CD4-positive, alpha-beta T cell treated with Interleukin-17A for 1 hour (primary cell): ENCODE measurements around the gene PDE7B.

Source experiments
- DNase-seq: peaks from one replicate; pipeline ENCODE4 v3.0.0-alpha.2; 2020

Gene PDE7B

DNA sequence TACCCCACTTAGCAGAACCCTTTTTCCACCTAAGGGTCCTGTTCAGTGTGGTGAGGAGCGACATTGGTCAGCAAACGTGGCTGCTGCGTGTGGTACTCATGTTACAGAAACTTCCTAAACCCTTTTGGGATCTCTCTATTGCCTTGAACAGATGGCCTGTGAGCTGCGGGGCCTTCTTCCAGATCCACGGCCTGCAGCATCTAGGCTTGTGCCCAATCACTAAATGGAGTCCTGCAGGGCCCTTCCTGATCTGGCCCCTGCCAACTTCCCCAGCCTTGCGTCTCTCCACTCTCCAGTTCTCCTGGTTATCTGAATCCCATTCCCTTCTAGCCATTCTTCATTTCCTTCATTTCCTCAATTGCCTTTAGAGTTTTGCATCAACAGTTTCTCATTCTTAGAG lies 85.6 kb downstream of the PDE7B start:
- no peak for DNase-seq

DNA sequence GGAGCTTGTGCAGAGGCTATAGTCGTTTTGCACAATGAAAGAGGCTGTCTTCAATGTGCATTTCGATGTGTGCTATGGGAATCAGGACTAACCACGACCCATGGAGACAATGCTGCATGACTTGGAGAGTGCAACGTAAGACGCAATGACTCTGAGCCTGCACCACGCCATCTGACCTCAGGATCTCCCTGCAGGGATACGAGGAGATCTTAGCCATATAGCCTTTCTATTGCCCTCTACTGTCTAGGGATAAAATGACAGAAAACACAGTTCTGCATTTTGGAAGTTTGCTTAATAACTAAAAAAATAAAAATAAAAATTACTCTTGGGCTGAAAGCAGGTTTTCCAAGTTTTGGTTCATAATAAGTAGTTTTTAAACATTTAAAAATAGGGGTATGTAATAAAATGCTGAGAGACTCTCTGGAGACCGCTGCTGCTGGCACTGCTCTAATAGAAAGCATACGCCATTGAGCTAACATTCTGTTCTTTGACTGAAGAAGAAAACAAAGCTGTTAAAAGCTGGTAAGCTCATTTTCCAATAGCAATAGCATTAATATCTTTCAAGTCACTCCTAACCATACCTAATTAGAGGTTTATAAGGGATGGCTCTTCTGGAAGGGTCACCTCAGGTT lies 87.2 kb downstream of the PDE7B start:
- no peak for DNase-seq

DNA sequence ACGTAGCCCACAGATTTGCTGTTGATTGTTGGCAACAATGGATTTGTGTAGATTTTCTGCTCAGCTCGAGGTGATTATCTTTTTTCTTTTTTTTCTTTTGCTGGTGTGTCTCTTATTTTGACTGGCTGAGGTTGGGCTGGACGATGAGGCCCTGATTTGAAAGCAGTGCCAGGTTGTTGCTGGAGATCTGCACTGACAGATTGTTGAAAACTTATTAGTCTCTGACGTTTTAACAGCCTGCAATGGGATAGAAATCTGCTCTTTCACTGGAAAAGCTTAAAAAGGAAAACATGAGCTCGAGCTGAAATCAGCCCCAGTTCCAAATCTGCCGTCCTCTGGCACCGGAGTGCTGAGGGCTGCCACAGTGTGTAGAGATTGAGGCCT lies 87.7 kb downstream of the PDE7B start:
- no peak for DNase-seq

DNA sequence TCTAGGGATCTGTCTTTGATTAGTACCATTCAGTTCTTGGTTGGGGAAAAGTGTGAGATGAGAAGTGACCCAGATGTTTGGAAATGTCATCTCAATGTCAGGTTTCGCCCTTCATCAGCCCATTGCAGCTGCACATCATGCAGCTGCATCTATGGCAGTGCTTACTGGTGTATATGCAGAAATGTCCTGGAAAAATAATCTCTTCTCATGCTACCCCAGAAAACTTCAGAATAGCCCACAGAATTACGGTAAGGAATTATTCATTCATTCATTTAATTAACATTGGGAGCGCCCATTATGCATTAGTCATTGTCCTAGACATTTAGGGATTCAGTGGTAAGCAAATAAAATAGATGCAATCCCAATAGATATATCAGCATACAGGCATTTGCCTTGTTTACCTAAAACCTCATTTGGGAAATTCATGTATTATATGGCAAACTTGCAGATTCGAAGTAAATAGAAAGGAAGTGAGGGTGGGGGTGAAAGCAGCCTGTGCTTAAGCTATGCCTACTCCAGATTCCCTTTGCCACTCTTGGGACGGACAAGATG lies 89.2 kb downstream of the PDE7B start:
- DNase-seq: no peak

DNA sequence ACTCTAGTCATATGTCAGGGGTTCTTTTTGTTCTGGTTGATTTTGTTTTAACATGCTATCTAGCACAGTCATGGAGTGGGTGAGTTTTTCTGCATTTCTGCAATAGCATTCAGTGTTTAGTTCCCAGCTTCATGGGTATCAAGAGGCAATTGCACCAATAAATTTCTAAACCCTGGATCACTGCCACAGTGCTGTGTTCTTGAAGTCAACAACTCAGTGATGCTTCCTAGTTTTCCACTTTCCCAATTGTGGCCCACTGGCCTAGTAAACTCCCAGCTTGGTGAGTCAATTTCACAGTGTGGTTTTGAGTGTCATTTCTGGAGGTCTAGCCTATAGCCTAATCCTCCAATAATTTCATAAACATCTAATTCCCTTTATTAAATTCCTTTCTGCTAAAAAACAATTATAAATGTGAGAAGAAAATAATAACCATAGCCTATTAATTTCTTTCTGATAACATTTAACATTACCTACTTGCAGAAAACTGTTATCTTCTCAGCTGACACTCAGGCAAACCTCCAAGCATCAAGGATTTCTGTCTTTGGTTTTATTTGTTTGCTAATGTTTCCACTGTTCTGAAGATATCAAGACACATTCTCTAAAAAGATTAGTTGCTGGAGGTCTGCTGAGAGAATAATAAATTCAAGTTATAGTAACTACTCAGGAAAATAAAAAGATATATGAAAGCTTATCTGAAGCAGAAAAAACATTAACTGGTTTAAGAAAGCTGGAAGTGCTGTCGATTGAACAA lies 89.9 kb downstream of the PDE7B start:
- DNase-seq: no peak

DNA sequence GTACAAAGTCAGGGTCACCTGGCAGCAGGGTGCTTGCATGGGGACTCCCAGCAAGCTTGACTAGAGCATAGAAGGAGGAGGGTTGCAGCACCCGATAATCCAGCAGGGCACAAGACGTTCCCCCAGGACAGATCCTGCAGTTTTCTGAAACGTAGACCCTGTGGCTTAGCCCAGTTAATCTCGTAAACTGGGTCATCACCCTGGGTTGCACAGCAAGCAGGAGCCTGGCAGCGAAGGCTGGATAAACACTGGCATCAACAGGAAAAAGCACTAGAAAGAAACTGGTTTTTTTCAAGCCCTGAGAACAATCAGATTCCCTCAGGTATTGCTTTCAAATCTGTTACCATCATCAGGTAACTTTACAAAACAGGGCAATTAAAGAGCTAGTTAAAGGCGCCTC lies 92.6 kb downstream of the PDE7B start:
- DNase-seq: no peak

GRCh38 chr6:135946674-135947073 lies 95.2 kb downstream of the PDE7B start:
- DNase-seq: no peak

- no peak for DNase-seq
Measured at GRCh38 chr6:135950669-135951068, 99.2 kb downstream of the PDE7B start.

DNA sequence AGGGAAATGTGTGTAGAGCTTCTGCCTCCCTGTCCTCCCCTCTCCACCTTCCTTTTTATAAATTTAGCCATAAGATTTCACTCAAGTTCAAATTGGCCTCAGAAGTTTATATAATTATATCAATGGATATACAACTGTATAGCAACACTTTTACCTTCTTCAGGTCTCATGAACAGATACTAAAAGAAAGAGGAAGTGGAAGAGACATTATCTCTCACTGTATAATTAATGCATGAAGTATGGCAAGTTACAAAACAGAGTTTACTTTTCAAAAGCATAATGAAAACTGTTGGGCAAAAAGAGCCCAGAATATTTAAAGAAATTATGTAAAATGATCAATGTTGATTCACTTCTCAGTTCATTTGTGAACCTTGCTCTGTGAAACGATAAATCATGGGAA lies 99.7 kb downstream of the PDE7B start:
- no peak for DNase-seq

- no peak for DNase-seq
Measured at GRCh38 chr6:135953818-135954217, 102.3 kb downstream of the PDE7B start.

DNA sequence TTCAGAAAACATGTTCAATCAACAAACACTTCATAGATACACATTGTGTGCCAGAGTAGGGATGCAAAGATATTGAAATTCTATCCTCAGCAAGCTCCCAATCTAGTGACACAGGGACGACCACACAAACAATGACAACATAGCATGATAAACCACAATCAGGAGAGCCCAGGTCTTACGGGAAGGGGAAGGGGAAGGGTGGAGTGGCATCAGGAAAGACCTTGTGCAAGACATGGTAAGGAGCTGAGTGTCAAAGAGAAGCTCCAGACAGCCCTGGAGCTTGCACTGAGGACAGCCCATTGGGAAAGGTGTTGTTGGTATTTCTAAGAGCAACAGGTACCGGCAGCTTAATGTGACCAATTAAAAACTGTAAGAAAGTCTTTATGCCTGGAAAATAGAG lies 103.6 kb downstream of the PDE7B start:
- DNase-seq: no peak

DNA sequence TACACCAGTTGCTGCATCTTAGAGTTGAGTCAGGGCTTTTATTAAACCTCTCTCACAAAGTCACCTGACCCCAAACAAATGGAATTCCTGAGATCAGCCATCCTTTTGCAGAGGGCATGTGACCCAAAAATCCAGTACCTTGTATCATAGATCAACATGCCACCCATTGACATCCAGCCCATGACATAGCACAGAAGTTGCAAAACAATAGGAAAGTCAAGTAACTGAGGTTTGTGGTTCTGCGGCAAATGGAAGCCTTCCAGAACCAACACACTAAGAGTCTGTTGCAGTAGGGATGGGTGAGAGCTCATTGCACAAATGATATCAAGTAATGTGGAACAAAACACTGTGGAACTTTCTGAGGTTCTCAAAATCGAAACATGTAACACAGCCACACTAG lies 111.2 kb downstream of the PDE7B start:
- no peak for DNase-seq

DNA sequence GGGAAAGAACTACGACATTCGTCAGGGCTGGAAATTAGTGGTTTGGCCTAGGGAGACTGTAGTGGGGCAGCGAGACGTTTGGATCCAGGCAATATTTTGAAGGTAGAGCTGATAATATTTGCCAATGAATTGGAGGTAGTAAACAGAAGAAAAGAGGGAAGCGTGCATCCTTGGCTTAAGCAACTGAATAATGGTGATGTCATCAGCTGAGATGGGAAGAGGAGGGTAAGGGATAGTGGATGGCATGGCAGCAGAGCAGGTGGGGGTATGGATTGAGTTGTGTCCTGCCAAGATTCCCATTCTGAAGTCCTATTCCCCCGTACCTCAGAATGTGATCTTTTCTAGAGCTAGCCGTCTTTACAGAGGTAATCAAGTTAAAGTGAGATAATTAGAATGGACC lies 119.2 kb downstream of the PDE7B start:
- DNase-seq: no peak

DNA sequence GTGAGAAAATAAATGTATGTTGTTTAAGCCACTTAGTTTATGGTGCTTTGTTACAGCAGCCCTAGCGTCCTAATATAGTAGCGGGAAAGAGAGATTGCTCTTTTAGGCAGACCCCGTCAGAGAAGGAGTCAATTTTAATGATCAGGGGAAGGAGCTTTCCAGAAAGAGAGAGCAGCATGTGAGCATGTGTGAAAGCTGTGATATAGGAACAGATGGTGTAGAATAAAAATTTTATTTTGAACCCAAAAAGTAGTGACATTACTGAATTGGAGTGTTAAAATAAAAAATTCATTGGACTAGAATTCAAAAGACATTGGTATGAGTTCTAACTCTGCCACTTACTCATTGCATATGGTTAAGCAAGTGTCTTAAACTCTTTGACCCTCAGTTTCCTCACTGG lies 119.8 kb downstream of the PDE7B start:
- DNase-seq: no peak

DNA sequence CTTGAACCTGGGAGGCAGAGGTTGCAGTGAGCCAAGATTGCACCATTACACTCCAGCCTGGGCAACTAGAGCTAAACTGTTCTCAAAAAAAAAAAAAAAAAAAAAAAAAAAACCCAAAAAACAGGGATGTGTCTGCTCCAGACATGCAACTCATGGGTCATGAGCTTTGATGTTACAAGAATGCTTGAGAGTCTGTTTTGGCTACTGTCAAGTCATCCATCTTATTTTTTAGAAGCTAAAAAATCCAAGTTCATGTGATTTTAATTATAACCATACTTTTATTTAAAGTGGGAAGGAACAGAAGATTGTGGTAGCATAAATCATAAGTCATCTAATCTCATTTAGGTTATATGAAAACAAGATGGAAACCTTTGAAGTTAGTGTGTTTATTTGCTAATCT lies 120.6 kb downstream of the PDE7B start:
- no peak for DNase-seq

GRCh38 chr6:135972586-135972985 lies 121.1 kb downstream of the PDE7B start:
- no peak for DNase-seq

DNA sequence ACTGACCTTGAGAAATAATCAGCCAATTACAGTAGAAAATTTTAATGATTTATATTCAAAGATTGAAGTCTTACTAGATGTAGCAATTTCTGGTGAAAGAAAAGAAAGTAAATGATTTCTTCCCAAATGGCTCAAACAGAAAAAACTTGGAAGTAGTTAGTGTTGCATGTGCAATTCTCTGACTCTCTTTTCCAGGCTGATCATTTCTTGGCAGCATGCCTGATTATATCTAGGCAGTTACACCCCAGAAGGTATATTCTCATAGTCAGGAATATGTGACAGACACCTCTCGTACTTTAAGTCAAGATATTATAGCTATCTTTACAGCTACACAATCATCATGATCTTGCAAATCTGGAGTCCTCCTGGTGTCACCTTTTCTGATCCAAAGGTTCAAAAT lies 122.9 kb downstream of the PDE7B start:
- DNase-seq: no peak

DNA sequence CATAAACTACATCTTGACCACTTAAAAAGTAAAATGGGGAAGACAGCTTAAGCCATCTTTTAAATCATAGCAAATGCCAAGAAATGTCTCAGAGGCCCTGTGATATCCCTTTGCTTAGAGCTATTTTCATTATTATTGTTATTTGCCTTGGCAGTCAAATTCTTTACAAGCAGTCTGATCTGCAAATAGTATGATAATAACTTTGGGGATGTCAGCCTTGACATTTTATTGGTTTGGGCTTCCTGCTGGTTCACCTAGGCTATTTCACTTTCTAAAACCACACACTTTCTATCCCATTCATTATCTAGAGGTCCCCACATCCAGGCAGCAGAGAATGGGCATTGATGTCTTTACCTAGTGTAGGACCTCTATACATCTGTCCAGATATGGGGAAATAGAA lies 125.1 kb downstream of the PDE7B start:
- no peak for DNase-seq

GRCh38 chr6:135983093-135983492 lies 131.6 kb downstream of the PDE7B start:
- DNase-seq: no peak

DNA sequence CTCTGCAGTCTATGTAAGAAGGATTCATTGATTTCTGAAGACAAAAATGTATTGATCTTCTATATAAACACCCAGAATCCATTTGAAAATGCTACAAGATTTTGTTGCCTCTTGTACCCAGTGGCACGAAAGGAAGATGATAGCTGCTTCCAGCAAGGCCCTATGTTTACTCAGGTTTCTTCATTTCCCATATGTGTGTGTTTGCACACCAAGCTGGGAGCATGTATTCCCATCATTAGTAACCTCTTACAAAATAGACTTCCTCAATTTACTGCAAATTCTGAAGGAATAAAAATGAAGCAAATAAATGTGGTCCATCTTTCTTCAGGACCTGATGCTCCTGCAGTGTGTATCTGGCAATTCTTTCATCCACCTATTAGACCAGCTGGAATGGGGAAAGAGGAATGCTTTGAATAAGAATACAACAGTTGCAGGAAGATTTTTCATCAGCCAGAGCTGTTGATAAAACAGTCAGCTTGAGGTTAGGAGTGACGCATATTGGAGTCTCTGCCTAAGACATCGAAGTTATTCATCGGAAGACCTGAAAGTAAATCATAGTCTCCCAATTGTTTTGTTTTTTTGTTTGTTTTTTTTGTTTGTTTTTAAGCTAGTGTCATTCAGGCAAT lies 132.3 kb downstream of the PDE7B start:
- DNase-seq: no peak

DNA sequence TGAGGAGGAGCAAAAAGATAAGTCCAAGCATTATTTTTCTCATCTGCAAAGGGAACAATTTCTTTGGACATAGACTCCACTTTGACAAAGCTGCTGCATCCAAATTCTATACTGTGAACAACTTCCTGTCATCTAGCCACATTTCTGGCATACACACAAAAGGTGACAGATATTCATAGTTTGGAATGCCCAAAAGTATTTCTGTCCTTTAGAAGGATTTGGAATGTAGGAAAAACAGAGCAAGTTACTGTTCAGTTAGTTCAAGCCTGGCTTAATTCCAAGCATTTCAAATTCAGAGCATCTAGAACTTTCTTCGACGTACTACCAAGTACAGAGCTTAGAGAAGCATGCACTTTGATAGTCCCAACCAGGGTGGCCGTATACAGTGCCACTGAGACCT lies 134.0 kb downstream of the PDE7B start:
- DNase-seq: no peak

GRCh38 chr6:135987226-135987625 lies 135.7 kb downstream of the PDE7B start:
- DNase-seq: no peak

DNA sequence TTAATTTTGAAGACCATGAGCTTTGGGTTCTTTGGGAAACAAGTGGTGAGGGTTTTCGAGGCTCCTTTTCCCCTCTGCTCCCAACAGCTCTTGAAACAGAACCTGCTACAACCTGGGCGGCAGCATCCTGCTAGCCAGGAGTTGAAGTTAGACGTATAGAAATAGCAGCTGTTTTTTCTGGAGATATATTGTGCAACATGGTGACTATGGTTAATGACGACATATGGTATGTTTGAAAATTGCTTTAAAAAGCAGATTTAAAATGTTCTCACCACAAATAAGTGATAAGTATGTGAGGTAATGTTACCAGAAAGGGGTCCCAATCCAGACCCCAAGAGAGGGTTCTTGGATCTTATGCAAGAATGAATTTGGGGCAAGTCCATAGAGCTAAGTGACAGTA lies 138.9 kb downstream of the PDE7B start:
- DNase-seq: no peak

DNA sequence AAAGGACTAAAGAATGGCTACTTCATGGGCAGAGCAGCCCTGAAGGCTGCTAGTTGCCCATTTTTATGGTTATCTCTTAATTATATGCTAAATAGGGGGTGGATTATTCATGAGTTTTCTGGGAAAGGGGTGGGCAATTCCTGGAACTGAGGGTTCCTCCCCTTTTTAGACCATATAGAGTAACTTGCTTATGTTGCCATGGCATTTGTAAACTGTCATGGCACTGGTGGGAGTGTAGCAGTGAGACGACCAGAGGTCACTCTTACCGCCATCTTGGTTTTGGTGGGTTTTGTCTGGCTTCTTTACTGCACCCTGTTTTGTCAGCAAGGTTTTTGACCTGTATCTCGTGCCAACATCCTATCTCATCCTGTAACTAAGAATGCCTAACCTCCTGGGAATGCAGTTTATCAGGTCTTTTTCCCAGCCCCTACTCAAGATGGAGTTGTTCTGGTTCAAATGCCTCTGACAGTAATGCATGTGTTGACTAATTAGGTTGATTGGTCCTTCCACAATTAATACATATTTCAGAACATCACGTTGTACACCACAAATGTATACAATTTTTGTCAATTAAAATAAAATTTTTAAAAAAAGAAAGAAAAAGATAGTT lies 139.5 kb downstream of the PDE7B start:
- DNase-seq: no peak
